ENCODE measurements around the gene MACF1. TPM values are rescaled to one million over a fixed set of nuclear protein-coding genes. Genes with fewer than 3 reads are reported as not detected.
A peak's percentile ranks its signal among the peaks of the same experiment; 100 is the strongest.

The MACF1 gene
- total RNA-seq, 5 donors from 2014 or later (not counting 1 experiment from before 2014, with no cell fraction given): 232 to 596 (median 258) TPM

DNA sequence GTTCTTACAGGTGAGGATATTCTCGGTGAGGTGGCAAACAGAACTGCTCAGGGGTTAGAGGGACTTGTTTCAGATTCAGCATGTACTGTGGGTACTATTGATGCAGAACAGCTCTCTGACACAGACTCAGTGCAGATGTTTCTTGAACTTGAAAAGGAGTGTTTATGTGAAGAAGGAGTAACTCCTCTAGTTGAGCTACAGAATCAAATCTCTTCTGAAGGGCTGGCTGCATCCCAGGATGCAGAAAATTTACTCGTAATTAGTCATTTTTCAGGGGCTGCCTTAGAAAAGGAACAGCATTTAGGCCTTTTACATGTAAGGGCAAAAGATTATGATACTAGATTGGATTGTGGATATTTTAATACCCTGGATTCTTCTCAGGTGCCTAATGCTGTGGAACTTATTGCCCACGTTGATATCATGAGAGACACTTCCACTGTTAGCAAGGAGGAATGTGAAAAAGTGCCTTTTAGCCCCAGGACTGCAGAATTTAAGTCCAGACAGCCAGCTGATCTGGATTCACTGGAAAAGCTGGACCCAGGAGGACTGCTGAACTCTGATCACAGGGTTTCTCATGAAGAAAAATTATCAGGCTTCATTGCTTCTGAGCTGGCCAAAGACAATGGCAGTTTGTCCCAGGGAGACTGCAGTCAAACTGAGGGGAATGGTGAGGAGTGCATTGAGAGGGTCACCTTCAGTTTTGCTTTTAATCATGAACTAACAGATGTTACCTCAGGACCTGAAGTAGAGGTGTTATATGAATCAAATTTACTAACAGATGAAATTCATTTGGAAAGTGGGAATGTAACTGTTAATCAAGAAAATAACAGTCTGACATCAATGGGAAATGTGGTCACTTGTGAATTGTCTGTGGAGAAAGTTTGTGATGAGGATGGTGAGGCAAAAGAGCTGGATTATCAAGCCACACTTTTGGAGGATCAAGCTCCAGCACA is 207.3 kb downstream of the MACF1 start:
- Mint-ChIP-seq H3K4me1 (peaks cover 61 to 67% (median 67%) of the 10 kb centered on the region in 3 donors), H3K36me3 (peaks cover 14% of the 10 kb centered on the region), H3K27me3 (no peaks in the 10 kb centered on the region), H3K27ac (peak overlapping the region in 1 of 2 donors; percentile 49), H3K9me3 (no peaks in the 10 kb centered on the region), H3K4me3 (no peak overlapping the region)
- ATAC-seq (replicated peaks in 1 of 4) (no peak), DNase-seq (no peak)
- Histone ChIP-seq H3K36me3 (ENCODE audit: control insufficient read depth in 2 of 2, extremely low read depth in 1 of 2, insufficient read depth in 1 of 2, low read length in 1 of 2) (peaks cover 6 to 27% of the 10 kb centered on the region in 2 donors), H3K4me3 (ENCODE audit: control insufficient read depth in 1 of 2, extremely low read depth in 1 of 2, low read length in 1 of 2) (no peak overlapping the region), H3K4me1 (ENCODE audit: control insufficient read depth in 1 of 2, extremely low read depth in 1 of 2, insufficient read depth in 2 of 2, low read length in 2 of 2) (peaks cover 0 to 34% of the 10 kb centered on the region in 2 experiments), H3K27me3 (replicated peaks in 1 of 2; ENCODE audit: control insufficient read depth in 2 of 2, extremely low read depth in 1 of 2, insufficient read depth in 2 of 2, low read length in 1 of 2) (no peaks in the 10 kb centered on the region), H3K27ac (ENCODE audit: low read length) (no peak overlapping the region), H3K9me3 (no peaks in the 10 kb centered on the region)
- POLR2A ChIA-PET: interaction anchor here in 1 of 2 donors (0.6 kb wide), 1 partner anchor 10 kb away, joined by 4 read pairs; no protein-coding TSS in a partner anchor
- WGBS (ENCODE audit: insufficient coverage): 80% methylated on average over 1 of the region's 3 CpGs
- CTCF ChIA-PET: interaction anchor here (0.6 to 3.2 kb wide), 17 partner anchors 7 to 325 kb away, joined by 3 to 23 read pairs (median 4); no protein-coding TSS in a partner anchor

- ATAC-seq (replicated peaks in 1 of 4) (no peak), DNase-seq (no peak)
- Mint-ChIP-seq H3K27ac (no peak overlapping the region), H3K4me1 (peaks cover 52 to 57% (median 56%) of the 10 kb centered on the region in 3 donors), H3K27me3 (no peaks in the 10 kb centered on the region), H3K4me3 (no peak overlapping the region), H3K36me3 (peaks cover 15% of the 10 kb centered on the region), H3K9me3 (no peaks in the 10 kb centered on the region)
- 100% methylated on average over 1 of the region's 2 CpGs for WGBS (ENCODE audit: insufficient coverage)
- Histone ChIP-seq H3K9me3 (no peaks in the 10 kb centered on the region), H3K4me3 (ENCODE audit: control insufficient read depth in 1 of 2, extremely low read depth in 1 of 2, low read length in 1 of 2) (no peak overlapping the region), H3K36me3 (ENCODE audit: control insufficient read depth in 2 of 2, extremely low read depth in 1 of 2, insufficient read depth in 1 of 2, low read length in 1 of 2) (peaks cover 6 to 27% of the 10 kb centered on the region in 2 donors), H3K27ac (ENCODE audit: low read length) (no peak overlapping the region), H3K4me1 (ENCODE audit: control insufficient read depth in 1 of 2, extremely low read depth in 1 of 2, insufficient read depth in 2 of 2, low read length in 2 of 2) (peaks cover 0 to 31% of the 10 kb centered on the region in 2 experiments), H3K27me3 (replicated peaks in 1 of 2; ENCODE audit: control insufficient read depth in 2 of 2, extremely low read depth in 1 of 2, insufficient read depth in 2 of 2, low read length in 1 of 2) (no peaks in the 10 kb centered on the region)
- ChIA-PET POLR2A (interaction anchor here in 1 of 2 donors (0.5 kb wide), 1 partner anchor 40 kb away, joined by 12 read pairs; no protein-coding TSS in a partner anchor), CTCF (no interaction called here)
Observed at GRCh38 chr1:39412892-39413291, 208.4 kb downstream of the MACF1 start.

DNA sequence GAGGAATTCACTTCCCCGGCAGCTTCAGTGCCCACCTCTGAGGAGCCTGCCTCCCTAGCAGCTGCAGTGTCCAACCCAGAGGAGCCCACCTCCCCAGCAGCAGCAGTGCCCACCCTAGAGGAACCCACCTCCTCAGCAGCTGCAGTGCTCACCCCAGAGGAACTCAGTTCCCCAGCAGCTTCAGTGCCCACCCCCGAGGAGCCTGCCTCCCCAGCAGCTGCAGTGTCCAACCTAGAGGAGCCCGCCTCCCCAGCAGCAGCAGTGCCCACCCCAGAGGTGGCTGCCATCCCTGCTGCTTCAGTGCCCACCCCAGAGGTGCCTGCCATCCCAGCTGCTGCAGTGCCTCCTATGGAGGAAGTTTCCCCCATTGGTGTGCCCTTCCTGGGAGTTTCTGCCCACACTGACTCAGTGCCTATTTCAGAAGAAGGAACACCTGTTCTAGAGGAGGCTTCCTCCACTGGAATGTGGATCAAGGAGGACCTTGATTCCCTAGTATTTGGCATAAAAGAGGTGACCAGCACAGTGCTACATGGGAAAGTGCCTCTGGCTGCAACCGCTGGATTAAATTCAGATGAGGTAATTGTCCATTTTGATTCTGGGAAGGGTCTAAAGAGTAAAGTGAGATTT is 209.5 kb downstream of the MACF1 start:
- H3K4me1 Mint-ChIP-seq: peaks cover 56 to 61% (median 57%) of the 10 kb centered on the region in 3 donors
- ChIA-PET POLR2A (interaction anchor here (0.5 to 1.0 kb wide), 2 partner anchors 12 to 266 kb away, joined by 3 to 5 read pairs; no protein-coding TSS in a partner anchor), CTCF (no interaction called here)
- no peak overlapping the region for H3K4me3 Mint-ChIP-seq
- no peak overlapping the region for H3K4me3 ChIP-seq (ENCODE audit: control insufficient read depth in 1 of 2, extremely low read depth in 1 of 2, low read length in 1 of 2)
- H3K9me3 ChIP-seq: no peaks in the 10 kb centered on the region
- peaks cover 0 to 26% of the 10 kb centered on the region in 2 experiments for H3K4me1 ChIP-seq (ENCODE audit: control insufficient read depth in 1 of 2, extremely low read depth in 1 of 2, insufficient read depth in 2 of 2, low read length in 2 of 2)
- 97% methylated on average over 4 of the region's 4 CpGs for WGBS (ENCODE audit: insufficient coverage)
- no peaks in the 10 kb centered on the region for H3K9me3 Mint-ChIP-seq
- H3K27ac ChIP-seq (ENCODE audit: low read length): no peak overlapping the region
- H3K27me3 Mint-ChIP-seq: no peaks in the 10 kb centered on the region
- peaks cover 6 to 30% of the 10 kb centered on the region in 2 donors for H3K36me3 ChIP-seq (ENCODE audit: control insufficient read depth in 2 of 2, extremely low read depth in 1 of 2, insufficient read depth in 1 of 2, low read length in 1 of 2)
- ATAC-seq (replicated peaks in 1 of 4): no peak
- peaks cover 20% of the 10 kb centered on the region for H3K36me3 Mint-ChIP-seq
- DNase-seq: no peak
- H3K27me3 ChIP-seq (replicated peaks in 1 of 2; ENCODE audit: control insufficient read depth in 2 of 2, extremely low read depth in 1 of 2, insufficient read depth in 2 of 2, low read length in 1 of 2): no peaks in the 10 kb centered on the region
- no peak overlapping the region for H3K27ac Mint-ChIP-seq

GRCh38 chr1:39415553-39415952 is 211.1 kb downstream of the MACF1 start:
- H3K27me3 Mint-ChIP-seq: no peaks in the 10 kb centered on the region
- H3K4me3 Mint-ChIP-seq: no peak overlapping the region
- Histone ChIP-seq H3K9me3 (no peaks in the 10 kb centered on the region), H3K4me1 (ENCODE audit: control insufficient read depth in 1 of 2, extremely low read depth in 1 of 2, insufficient read depth in 2 of 2, low read length in 2 of 2) (peaks cover 0 to 15% of the 10 kb centered on the region in 2 experiments), H3K27me3 (replicated peaks in 1 of 2; ENCODE audit: control insufficient read depth in 2 of 2, extremely low read depth in 1 of 2, insufficient read depth in 2 of 2, low read length in 1 of 2) (no peaks in the 10 kb centered on the region), H3K4me3 (ENCODE audit: control insufficient read depth in 1 of 2, extremely low read depth in 1 of 2, low read length in 1 of 2) (no peak overlapping the region), H3K36me3 (ENCODE audit: control insufficient read depth in 2 of 2, extremely low read depth in 1 of 2, insufficient read depth in 1 of 2, low read length in 1 of 2) (peaks cover 6 to 32% of the 10 kb centered on the region in 2 donors), H3K27ac (ENCODE audit: low read length) (no peak overlapping the region)
- H3K9me3 Mint-ChIP-seq: no peaks in the 10 kb centered on the region
- no peak overlapping the region for H3K27ac Mint-ChIP-seq
- WGBS (ENCODE audit: insufficient coverage): 100% methylated on average over 1 of the region's 9 CpGs
- ChIA-PET POLR2A (no interaction called here), CTCF (interaction anchor here (0.6 kb wide), 3 partner anchors 9 to 598 kb away, joined by 3 to 5 read pairs (median 3); no protein-coding TSS in a partner anchor)
- DNase-seq: no peak
- ATAC-seq (replicated peaks in 1 of 4): no peak
- peaks cover 44 to 50% (median 48%) of the 10 kb centered on the region in 3 donors for H3K4me1 Mint-ChIP-seq
- H3K36me3 Mint-ChIP-seq: peaks cover 20% of the 10 kb centered on the region

GRCh38 chr1:39416609-39417008 is 212.1 kb downstream of the MACF1 start:
- CTCF ChIA-PET: interaction anchor here in 1 of 2 donors (1.0 kb wide), 1 partner anchor 8 kb away, joined by 3 read pairs; no protein-coding TSS in a partner anchor
- Histone ChIP-seq H3K27me3 (replicated peaks in 1 of 2; ENCODE audit: control insufficient read depth in 2 of 2, extremely low read depth in 1 of 2, insufficient read depth in 2 of 2, low read length in 1 of 2) (no peaks in the 10 kb centered on the region), H3K36me3 (ENCODE audit: control insufficient read depth in 2 of 2, extremely low read depth in 1 of 2, insufficient read depth in 1 of 2, low read length in 1 of 2) (peaks cover 6 to 29% of the 10 kb centered on the region in 2 donors), H3K27ac (ENCODE audit: low read length) (no peak overlapping the region), H3K9me3 (no peaks in the 10 kb centered on the region), H3K4me3 (ENCODE audit: control insufficient read depth in 1 of 2, extremely low read depth in 1 of 2, low read length in 1 of 2) (no peak overlapping the region), H3K4me1 (ENCODE audit: control insufficient read depth in 1 of 2, extremely low read depth in 1 of 2, insufficient read depth in 2 of 2, low read length in 2 of 2) (peaks cover 0 to 7% of the 10 kb centered on the region in 2 experiments)
- Mint-ChIP-seq H3K27me3 (no peaks in the 10 kb centered on the region), H3K4me3 (no peak overlapping the region), H3K4me1 (peaks cover 33 to 40% (median 38%) of the 10 kb centered on the region in 3 donors), H3K9me3 (no peaks in the 10 kb centered on the region), H3K36me3 (peaks cover 20% of the 10 kb centered on the region), H3K27ac (no peak overlapping the region)
- POLR2A ChIA-PET: interaction anchor here in 1 of 2 donors (0.6 to 0.7 kb wide), 2 partner anchors 40 to 51 kb away, joined by 3 read pairs; no protein-coding TSS in a partner anchor
- no peak for ATAC-seq (replicated peaks in 1 of 4)
- no peak for DNase-seq

- DNase-seq: no peak
- Mint-ChIP-seq H3K36me3 (peaks cover 29% of the 10 kb centered on the region), H3K4me3 (no peak overlapping the region), H3K9me3 (no peaks in the 10 kb centered on the region), H3K27ac (peak overlapping the region; percentile 10 to 40), H3K4me1 (peaks cover 25 to 31% (median 30%) of the 10 kb centered on the region in 3 donors), H3K27me3 (no peaks in the 10 kb centered on the region)
- Histone ChIP-seq H3K27ac (ENCODE audit: low read length) (no peak overlapping the region), H3K27me3 (replicated peaks in 1 of 2; ENCODE audit: control insufficient read depth in 2 of 2, extremely low read depth in 1 of 2, insufficient read depth in 2 of 2, low read length in 1 of 2) (no peaks in the 10 kb centered on the region), H3K9me3 (no peaks in the 10 kb centered on the region), H3K4me1 (ENCODE audit: control insufficient read depth in 1 of 2, extremely low read depth in 1 of 2, insufficient read depth in 2 of 2, low read length in 2 of 2) (peaks cover 0 to 7% of the 10 kb centered on the region in 2 experiments), H3K36me3 (ENCODE audit: control insufficient read depth in 2 of 2, extremely low read depth in 1 of 2, insufficient read depth in 1 of 2, low read length in 1 of 2) (peaks cover 3 to 30% of the 10 kb centered on the region in 2 donors), H3K4me3 (ENCODE audit: control insufficient read depth in 1 of 2, extremely low read depth in 1 of 2, low read length in 1 of 2) (no peak overlapping the region)
- 100% methylated on average over 1 of the region's 4 CpGs for WGBS (ENCODE audit: insufficient coverage)
- ChIA-PET CTCF (no interaction called here), POLR2A (no interaction called here)
- no peak for ATAC-seq (replicated peaks in 1 of 4)
Observed at GRCh38 chr1:39418236-39418635, 213.7 kb downstream of the MACF1 start.
